SK-N-SH (cell line): ENCODE measurements around the gene LEMD1.

ENCODE experiments used
- CTCF ChIP-seq: fragments of 200-600 bp; sonication (generic); IDR thresholded peaks from 2 replicates; pipeline ENCODE4 v1.6.1; 2017; ENCODE audit warnings: antibody characterized with exemption, mild to moderate bottlenecking, moderate library complexity
- SMC3 ChIP-seq: IDR thresholded peaks from 2 replicates; pipeline ENCODE4 v1.6.1; 2012; ENCODE audit warnings: low read depth, low read length, improper control_type of control experiment

- TF ChIP-seq CTCF (no peak), SMC3 (no peak)
These were observed 89.7 kb downstream of the LEMD1 start for GRCh38 chr1:205332015-205332791.
